ENCODE measurements around the gene MAGEA9B.
A peak's percentile ranks its signal among the peaks of the same experiment; 100 is the strongest.
"Not testable (repeated sequence)": the region's sequence is repeated elsewhere in the genome, so short reads cannot be mapped to it uniquely, and the experiment has no call there.

Gene MAGEA9B, protein sequence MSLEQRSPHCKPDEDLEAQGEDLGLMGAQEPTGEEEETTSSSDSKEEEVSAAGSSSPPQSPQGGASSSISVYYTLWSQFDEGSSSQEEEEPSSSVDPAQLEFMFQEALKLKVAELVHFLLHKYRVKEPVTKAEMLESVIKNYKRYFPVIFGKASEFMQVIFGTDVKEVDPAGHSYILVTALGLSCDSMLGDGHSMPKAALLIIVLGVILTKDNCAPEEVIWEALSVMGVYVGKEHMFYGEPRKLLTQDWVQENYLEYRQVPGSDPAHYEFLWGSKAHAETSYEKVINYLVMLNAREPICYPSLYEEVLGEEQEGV

GRCh38 chrX:149587359-149587758, at the start of gene MAGEA9B:
Gene MAGEA9B (minus strand): TSS chrX:149587459. CDS start chrX:149583179, 4,280 bp downstream.
- not testable (repeated sequence) for TF ChIP-seq TCF12 (IDR thresholded peaks at IDR 0.05; ENCODE audit: low read depth); REST (IDR thresholded peaks at IDR 0.05; ENCODE audit: low read depth); USF1 (IDR thresholded peaks at IDR 0.05)

DNA sequence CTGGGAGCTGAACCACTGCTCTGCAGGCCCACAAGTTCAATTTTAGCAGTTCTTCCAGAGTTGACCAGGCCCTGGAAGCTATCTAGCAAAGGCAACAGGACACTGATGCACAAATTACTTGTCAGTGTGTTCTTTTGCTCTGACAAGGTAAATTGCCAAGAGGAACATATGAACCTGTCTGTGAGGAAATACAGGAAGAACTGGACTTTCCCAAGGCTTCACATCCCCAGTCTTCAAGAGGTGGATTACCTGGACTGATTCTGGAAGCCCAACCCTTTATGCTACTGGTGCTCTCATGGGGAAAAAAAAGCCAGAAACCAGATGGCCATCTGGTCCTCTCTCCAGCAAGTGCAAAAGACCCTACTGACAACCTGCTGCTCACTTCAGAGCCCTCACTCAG, 46.3 kb upstream of the MAGEA9B start:
- TF ChIP-seq FOXM1 (IDR thresholded peaks at IDR 0.05; ENCODE audit: borderline replicate concordance, low read depth), result no peak
- TF ChIP-seq TEAD4 (IDR thresholded peaks at IDR 0.05), result no peak
- no peak for TF ChIP-seq TCF12 (IDR thresholded peaks at IDR 0.05; ENCODE audit: low read depth)
- no peak for TF ChIP-seq RAD21 (IDR thresholded peaks at IDR 0.05; ENCODE audit: low read depth)
- no peak for TF ChIP-seq MAX (IDR thresholded peaks at IDR 0.05)
- no peak for TF ChIP-seq REST (IDR thresholded peaks at IDR 0.05; ENCODE audit: low read depth)
- TF ChIP-seq NFIC (IDR thresholded peaks at IDR 0.05), result no peak
- TF ChIP-seq ZBTB7A (IDR thresholded peaks at IDR 0.05; ENCODE audit: low read depth), result no peak
- TF ChIP-seq USF1 (IDR thresholded peaks at IDR 0.05), result no peak
- TF ChIP-seq CREB1 (IDR thresholded peaks at IDR 0.05; ENCODE audit: low read depth), result no peak
- no peak for TF ChIP-seq YY1 (IDR thresholded peaks at IDR 0.05; ENCODE audit: low read depth)
- TF ChIP-seq CEBPB (IDR thresholded peaks at IDR 0.05), result no peak
- TF ChIP-seq EP300 (IDR thresholded peaks at IDR 0.05; ENCODE audit: borderline replicate concordance), result no peak
- TF ChIP-seq EGR1 (IDR thresholded peaks at IDR 0.05), result no peak
- no peak for TF ChIP-seq TAF1 (IDR thresholded peaks at IDR 0.05; ENCODE audit: low read depth)

DNA sequence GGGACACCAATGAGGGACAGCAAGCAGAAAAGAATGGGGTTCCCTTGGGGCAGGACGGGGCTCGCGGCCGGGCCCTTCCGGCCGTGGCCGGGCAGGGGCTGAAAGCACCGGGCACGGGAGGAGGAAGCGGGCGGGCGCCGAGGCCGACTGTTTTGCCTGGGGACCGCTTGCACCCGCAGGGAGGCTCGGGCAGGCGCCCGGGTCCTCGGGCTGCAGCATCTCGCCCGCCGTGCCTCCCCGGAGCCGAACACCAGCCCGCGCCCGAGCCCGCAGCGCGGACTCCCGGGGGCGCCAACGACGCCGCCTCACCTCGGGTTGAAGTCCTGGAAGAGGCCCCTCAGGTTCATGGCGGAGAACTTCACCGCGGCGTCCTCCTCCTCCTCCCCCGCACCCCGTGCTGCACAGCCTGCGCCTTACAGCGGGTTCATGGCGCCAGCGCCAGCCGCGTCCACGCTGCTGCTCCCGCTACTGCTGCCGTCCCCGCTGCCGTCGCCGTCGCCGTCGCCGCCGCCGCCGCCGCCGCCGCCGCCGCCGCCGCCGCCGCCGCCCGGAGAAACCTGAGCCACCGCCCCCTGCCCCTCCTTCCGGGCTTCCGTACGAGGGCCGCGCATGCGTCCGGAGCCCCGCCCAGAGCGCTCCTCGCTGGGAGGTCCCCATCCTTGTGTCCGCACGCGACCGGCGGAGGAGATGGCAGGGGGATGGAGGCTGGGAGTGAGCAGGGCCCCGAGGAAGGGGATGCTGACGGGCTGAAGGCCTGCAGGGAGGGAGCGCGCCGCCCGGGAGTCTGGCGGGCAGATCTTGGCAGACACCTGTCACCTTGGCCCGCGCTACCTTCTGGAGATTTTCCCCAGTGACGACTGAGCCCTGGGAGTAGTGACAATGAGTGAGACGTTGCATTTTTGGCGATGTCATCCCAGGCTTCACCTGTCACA, 44.2 kb upstream of the MAGEA9B start, which contains the start of gene TMEM185A:
Gene TMEM185A, minus strand, starts transcription at position 559 of the 932 bp plus-strand sequence. Its CDS starts 212 bp downstream, at position 347.
- no peak for TF ChIP-seq ZBTB7A (IDR thresholded peaks at IDR 0.05; ENCODE audit: low read depth)
- TF ChIP-seq RAD21 (IDR thresholded peaks at IDR 0.05; ENCODE audit: low read depth), result no peak
- no peak for TF ChIP-seq EGR1 (IDR thresholded peaks at IDR 0.05)
- peak; percentile 22; the same call in 1 of the 2 replicates for TF ChIP-seq MAX (IDR thresholded peaks at IDR 0.05)
- no peak for TF ChIP-seq TCF12 (IDR thresholded peaks at IDR 0.05; ENCODE audit: low read depth)
- TF ChIP-seq NFIC (IDR thresholded peaks at IDR 0.05), result no peak

GRCh38 chrX:149630681-149631233, 43.5 kb upstream of the MAGEA9B start:
- TF ChIP-seq YY1 (IDR thresholded peaks at IDR 0.05; ENCODE audit: low read depth) (no peak), USF1 (IDR thresholded peaks at IDR 0.05) (no peak), CREB1 (IDR thresholded peaks at IDR 0.05; ENCODE audit: low read depth) (no peak), TAF1 (IDR thresholded peaks at IDR 0.05; ENCODE audit: low read depth) (no peak), EP300 (IDR thresholded peaks at IDR 0.05; ENCODE audit: borderline replicate concordance) (no peak), FOXM1 (IDR thresholded peaks at IDR 0.05; ENCODE audit: borderline replicate concordance, low read depth) (no peak), EGR1 (IDR thresholded peaks at IDR 0.05) (no peak)

Data from Ishikawa (cell line).